ENCODE data around the gene FAM72D.
"Not testable (repeated sequence)": the region's sequence is repeated elsewhere in the genome, so short reads cannot be mapped to it uniquely, and the experiment has no call there.

Gene FAM72D

GRCh38 chr1:145082483-145083255, 13.1 kb upstream of the FAM72D start:
- not testable (repeated sequence) for DNase-seq (ENCODE audit: low read depth, low spot score)

GRCh38 chr1:145093517-145094149, 2.1 kb upstream of the FAM72D start:
- not testable (repeated sequence) for DNase-seq (ENCODE audit: low read depth, low spot score)

DNA sequence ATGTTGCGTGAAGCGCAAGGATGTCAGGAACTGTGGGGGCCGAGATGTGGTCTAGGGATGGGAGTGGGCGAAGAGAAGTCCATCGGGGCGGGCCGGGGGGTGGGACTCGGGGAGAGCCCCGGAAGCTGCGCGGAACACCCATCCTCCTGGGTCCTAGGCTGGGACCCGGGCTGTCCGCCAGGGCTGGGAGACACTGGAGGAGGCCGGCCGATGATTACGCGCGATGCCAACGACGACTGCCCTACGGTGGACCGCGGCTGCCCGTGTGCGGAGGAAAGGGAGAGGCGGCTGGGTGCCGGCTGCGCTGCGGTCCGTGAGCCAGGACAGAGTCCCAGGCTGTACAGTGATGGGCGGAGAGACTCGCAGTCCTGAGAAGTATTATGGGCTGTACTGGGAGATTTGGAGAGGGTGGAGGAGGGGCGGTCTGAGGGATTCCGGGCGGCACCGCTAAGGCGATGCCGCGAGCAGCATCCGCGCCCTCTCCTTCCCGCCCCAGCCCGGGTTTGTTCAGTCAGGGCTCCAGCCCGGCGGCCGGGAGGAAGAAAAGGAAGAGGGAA, 1.0 kb upstream of the FAM72D start:
- DNase-seq (ENCODE audit: low read depth, low spot score), result not testable (repeated sequence)

DNA sequence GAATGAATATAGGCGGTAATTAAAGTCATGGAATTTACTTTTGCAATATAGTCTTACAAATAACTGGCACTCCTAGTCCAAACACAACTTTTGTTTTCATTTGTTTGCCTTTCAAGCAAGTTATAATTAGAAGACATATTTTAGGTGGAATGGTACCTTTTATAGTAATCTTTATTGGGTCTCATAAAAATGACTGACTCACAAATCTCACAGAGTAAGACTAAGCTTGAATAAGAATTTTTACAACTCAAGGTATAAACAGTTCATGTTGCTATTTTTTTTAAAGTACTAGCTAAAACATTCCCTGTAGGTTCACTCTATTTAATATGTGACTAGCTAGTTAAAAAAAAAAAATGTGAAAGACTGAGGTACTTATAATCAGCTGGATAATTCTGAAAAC, 6.0 kb downstream of the FAM72D start:
- DNase-seq (ENCODE audit: low read depth, low spot score), result not testable (repeated sequence)

DNA sequence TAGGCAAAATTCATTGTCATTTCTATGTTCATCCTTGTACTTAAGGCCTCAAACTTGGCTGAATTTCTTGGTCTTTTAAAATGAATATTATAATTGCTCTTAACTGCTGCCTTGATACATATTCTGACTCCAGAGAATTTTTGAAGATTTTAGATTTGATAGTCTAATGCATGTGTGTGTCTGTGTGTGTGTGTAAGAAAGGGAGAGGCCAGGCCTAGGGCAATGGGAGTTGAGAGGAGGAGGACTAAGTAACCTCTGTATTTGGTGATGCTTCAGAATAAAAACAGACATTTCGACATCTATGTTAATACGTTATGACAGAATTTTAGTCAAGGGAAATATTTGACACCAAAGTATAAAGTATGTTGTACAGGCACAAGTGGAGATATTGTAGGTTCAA, 7.5 kb downstream of the FAM72D start:
- DNase-seq (ENCODE audit: low read depth, low spot score), result not testable (repeated sequence)

DNA sequence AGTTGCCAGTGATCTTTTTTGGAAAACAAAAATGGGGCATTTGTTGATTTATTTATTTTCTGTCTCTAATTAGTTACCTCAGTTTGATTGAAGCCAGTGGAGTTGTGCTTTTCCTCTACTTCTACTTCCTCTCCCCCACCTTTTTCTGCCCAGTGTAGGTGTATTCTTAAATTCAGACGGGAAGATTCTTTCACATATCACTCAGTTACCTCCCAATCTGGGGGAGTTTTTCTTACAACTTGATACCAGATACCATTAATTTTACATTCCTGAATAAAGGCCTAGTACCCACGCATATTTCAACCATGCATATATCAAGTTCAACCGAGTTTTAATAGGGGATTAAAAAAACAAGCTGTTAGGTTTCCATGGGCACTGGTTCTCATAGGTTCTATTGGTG, 15.9 kb downstream of the FAM72D start:
- DNase-seq (ENCODE audit: low read depth, low spot score), result not testable (repeated sequence)

DNA sequence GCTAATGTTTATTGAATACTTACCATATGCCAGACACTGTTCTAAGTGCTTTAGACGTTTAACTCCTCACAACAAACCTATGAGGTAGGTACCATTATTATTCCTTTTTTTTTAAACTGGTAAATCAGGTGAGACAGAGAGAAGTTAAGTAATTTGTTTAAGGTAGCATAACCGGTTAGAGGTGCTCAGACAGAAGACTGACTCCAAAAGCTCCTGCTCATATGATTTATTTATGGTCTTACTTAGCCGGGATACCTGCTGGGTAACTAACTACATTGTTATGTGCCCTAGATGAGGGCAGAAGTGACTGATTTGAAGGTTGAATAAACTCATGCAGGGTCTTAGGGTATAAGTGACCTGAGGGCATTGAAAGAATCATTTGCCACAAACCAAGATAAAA, 16.9 kb downstream of the FAM72D start:
- DNase-seq (ENCODE audit: low read depth, low spot score), result not testable (repeated sequence)

DNA sequence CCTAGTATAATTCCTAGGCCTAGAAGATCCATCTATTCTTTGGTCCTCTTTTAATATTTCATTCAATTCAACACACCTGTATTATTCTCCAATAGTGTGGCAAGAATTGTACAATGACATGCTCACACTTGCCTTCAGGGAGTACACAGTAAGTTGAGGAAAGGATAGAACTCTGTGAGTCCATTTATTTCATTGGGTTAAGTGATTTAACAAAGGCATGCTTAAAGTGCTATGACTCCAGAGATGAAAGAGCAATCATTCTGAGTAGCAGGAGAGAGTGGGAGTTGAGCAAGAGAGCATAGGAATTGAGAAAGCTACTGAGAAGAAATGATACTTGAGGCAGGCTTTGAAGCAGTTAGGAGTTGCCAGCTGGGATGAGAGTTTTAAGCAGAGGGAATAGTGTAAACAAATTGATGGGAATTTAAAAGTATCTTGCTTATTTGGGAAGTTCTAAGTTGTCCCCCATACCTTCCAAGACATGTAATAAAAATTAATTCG, 18.8 kb downstream of the FAM72D start:
- DNase-seq (ENCODE audit: low read depth, low spot score), result not testable (repeated sequence)

DNA sequence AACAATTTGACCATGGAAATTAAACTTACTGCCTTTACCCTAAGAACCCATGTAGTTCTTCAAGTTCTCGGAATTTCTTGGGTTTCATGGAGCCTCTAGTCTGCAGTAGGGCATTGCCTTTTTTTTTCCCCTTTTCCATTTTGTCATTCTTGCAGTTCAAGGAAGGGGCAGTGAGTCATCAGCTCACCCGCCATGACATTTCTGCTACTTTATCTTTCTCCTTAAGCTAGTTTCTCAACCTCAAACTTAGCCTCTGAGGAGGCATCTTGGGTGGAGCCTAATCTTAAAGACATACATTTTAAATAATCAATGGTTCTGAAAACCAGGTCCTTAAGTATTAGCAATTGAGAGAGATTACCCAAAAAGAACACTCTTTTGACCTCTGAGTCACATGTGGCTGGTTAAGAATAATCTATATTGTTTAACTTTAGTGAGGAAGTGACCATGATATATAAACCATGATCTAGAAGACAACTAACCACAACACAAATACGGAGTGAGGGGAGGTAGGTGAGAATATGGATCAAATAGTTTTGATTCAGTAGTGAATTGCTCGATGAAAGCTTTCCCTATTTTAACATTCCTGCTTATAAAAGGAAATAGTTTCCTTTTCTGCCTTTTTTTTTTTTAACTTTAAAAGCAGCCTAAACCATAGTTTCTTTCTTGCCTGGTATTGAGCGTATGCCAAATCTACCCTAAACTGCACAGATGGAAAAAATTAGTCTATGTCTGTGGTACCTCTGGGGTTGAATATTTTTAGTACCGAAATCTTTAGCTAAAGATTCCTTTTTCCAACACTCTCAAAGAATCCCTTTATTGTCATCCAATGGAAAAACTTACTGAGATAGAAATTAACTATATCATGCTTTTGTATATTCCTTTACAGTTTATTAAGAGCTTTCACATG, 20.1 kb downstream of the FAM72D start:
- DNase-seq (ENCODE audit: low read depth, low spot score), result not testable (repeated sequence)

DNA sequence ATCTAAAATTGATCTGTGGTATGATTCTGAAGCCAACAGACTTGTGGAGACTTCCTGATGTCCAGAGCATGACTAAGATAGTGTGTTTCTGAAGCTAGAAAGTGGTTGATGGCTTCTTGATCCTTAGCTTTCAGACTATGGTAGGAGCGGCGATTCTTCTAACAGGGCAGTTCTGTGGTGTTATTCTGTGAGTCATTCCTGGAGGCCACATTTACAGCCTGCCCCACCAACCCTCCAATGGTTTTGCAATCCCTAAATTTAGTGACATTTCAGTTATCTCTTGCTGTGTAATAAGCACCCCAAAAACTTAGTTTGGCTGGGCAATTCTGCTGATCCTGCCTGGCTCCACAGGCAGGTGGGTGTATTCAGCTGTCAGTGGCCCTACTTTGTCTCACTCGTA, 24.1 kb downstream of the FAM72D start:
- not testable (repeated sequence) for DNase-seq (ENCODE audit: low read depth, low spot score)

DNA sequence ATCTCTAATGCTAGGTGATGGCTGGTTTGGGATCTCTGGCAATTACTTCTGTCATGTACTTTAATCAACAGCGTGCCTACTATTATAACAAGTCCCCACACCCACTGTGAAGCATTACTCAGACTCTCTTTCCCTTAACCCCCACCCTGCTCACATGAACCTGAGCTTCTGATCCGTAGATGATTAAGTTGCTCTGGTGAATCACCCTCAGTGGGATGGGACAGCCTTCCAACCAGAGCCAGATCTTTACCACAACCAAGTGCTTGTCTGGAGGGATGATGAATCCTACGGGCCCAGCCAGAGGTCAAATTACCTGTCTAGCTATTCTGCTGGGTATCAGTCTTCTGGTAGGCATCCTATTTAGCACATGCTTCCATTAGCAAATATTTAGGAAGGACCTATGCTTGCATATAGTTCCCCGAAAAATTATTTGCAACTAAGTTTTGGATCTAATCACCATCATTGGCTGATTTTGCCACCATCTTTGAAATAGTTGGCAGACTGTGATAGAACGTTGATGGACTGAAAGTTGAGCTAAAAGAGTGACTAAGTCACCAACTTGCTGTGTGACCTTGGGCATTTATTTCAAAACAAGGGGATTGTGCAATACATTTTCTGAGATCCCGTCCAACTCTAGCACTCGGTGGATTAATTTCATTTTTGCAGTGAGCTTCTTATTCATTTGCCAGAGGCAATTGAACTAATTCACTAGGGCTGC, 26.7 kb downstream of the FAM72D start:
- not testable (repeated sequence) for DNase-seq (ENCODE audit: low read depth, low spot score)

GRCh38 chr1:145123062-145123395, 27.3 kb downstream of the FAM72D start:
- DNase-seq (ENCODE audit: low read depth, low spot score), result not testable (repeated sequence)

DNA sequence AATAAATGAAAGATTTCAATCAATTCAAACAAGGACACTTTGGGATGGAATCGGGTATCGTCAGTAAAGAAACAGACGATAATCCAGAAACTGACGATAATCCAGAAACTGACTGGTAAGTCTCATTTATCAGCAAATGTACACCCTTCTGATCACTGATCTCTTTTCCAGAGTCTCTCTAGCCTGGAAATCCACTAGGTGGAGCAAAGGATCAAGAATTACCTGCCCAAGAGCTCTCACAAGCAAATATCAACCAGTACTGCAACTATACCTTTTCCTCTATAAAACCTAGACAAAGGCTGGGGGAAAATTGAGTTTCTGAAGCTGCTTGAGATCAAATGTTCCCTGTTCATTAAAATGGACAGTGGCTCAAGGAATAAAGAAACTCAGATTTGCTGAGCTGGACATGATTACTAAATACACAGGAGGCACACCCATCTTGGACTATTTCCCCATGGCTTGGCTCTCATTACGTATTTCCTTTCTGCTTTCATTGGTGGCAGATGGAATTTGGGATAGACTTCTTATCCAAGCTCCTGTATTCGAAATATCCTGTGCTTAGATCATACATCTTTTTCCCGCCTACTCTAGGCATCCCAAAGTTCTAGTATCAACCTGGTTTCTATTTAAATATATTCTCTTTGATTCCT, 28.3 kb downstream of the FAM72D start:
- DNase-seq (ENCODE audit: low read depth, low spot score), result not testable (repeated sequence)

GRCh38 chr1:145125112-145125511, 29.3 kb downstream of the FAM72D start:
- DNase-seq (ENCODE audit: low read depth, low spot score), result not testable (repeated sequence)

DNA sequence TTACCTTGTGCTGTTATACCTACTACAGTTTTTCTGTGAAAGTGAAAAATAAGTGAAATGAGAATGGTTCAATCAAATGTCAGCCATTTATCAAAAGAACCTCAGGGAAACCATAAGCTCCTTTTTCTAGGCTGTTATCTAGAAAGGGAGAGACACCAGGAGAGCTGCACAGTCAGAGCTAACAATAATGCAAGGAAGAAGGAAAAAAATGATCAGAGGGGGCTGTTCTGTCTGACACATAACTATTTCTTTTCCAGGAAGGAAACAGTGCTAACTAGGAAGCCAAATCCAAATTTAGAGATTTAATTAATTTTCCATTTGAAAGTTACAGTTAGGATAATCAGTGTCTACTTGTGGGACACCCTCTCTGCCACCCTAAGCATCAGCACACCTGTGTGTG, 31.4 kb downstream of the FAM72D start:
- DNase-seq (ENCODE audit: low read depth, low spot score), result not testable (repeated sequence)

GRCh38 chr1:145128697-145129469, 33.1 kb downstream of the FAM72D start:
- DNase-seq (ENCODE audit: low read depth, low spot score), result not testable (repeated sequence)

DNA sequence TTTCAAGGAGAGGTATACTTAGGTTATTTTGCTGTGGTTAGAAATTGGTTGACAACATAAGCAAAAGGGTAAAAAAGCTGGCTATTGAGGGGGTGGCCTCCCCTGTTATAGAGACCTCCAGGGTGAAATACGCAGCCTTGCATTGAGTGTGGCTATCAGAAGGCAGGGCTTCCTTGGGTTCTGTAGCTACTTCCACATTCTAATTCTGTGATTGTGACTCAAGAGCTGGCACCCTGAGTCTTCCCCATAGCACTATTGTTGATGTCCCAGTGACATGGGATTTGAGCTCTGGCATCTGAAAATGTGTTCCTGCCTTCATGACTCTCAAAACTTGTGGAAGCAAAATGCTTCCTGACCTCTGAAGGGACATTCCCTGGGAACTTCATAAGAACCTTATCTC, 38.7 kb downstream of the FAM72D start:
- DNase-seq (ENCODE audit: low read depth, low spot score), result not testable (repeated sequence)

DNA sequence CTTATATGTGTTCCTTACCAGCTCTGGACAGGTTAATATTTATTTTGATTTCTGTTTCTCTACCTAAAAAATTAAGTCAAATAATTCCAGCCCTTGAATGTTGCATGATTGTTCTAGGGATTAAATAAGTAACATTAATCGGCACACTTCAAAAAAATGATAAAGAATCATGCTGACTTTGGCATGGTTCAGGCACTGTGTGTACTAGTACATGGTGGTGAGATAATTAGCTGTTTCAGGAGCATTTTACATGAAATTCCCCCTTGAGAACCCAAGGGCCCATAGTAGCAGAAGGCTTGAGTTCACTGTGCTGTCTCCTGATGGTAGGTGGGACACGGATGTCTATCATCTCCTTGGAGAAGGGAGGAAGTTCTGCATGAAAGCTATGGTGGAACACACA, 44.8 kb downstream of the FAM72D start:
- DNase-seq (ENCODE audit: low read depth, low spot score), result not testable (repeated sequence)

GRCh38 chr1:145144264-145144913, 48.6 kb downstream of the FAM72D start:
- not testable (repeated sequence) for DNase-seq (ENCODE audit: low read depth, low spot score)

Data from activated CD4-positive, CD25-positive, alpha-beta regulatory T cell treated with anti-CD3 and anti-CD28 coated beads, Interleukin-2, amount 50 U/mL, for 16 hours (primary cell).